ENCODE measurements around the gene ACP1.

DNA sequence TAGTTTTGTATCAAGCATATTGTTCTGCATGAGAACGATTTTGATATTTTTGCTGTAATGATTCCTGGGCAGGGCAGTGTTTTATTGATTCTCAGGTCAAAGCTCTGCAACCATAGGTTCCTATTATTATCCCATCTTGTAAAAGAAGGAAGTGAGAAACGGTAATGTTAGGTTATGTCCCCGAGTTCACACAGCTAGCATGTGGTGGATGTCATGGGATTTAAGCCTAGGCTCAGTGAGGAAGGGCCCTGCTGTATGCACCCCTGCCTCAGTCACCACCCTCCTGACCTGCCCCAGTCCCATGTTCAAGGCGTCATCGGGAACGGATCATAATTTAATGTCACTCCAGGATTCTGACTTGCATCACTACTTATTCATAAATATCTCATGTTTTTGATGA, 10.7 kb downstream of the ACP1 start:
- TF ChIP-seq, protein P1, sequence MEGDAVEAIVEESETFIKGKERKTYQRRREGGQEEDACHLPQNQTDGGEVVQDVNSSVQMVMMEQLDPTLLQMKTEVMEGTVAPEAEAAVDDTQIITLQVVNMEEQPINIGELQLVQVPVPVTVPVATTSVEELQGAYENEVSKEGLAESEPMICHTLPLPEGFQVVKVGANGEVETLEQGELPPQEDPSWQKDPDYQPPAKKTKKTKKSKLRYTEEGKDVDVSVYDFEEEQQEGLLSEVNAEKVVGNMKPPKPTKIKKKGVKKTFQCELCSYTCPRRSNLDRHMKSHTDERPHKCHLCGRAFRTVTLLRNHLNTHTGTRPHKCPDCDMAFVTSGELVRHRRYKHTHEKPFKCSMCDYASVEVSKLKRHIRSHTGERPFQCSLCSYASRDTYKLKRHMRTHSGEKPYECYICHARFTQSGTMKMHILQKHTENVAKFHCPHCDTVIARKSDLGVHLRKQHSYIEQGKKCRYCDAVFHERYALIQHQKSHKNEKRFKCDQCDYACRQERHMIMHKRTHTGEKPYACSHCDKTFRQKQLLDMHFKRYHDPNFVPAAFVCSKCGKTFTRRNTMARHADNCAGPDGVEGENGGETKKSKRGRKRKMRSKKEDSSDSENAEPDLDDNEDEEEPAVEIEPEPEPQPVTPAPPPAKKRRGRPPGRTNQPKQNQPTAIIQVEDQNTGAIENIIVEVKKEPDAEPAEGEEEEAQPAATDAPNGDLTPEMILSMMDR (IDR thresholded peaks at IDR 0.05), result no peak
- no peak for TF ChIP-seq EP300 (IDR thresholded peaks at IDR 0.05)
- no peak for TF ChIP-seq POLR2A (IDR thresholded peaks at IDR 0.05)
- TF ChIP-seq POLR2AphosphoS5 (IDR thresholded peaks at IDR 0.05), result no peak

Measured in upper lobe of left lung (tissue), 4 donors.